Femur (tissue), 1 donor: ENCODE data around the gene CPED1.
"Not testable (repeated sequence)": the region's sequence is repeated elsewhere in the genome, so short reads cannot be mapped to it uniquely, and the experiment has no call there.

Source experiments
- DNase-seq: peaks from one replicate; pipeline ENCODE4 v3.0.0-alpha.2; 2017

CPED1 gene

DNA sequence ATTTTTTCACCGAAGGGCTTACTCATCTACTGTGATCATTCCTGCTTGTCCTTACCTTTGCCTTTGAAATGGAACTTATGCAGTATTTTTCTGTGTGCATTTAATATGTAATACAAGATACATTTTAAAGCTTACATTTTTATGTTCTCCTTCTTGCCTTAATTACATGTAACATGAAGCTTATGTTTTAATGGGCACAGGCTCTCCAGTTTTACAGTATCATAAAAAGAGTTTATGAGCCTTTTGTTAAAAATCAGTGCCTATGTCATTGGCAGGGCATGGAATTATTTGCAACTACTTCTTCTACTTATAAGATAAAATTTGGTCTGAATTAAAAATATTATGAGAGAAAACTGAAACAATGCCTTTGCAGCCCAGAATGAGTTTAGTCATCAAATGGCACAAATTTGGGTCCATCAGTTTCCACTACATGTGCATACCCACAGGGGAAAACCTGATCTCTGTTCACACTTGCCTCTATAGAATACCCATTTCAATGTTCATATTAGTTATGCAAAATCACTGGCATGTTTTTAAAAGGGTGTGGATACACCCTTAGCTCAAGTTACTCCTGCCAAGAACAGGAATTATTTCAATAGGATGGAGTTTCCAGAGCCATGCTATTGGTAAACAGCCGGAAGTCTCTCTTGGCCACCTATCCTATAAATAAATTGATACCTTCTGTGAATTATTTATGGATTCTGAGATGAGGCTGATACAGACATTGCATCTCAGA, 312.3 kb downstream of the CPED1 start:
- DNase-seq: no peak

DNA sequence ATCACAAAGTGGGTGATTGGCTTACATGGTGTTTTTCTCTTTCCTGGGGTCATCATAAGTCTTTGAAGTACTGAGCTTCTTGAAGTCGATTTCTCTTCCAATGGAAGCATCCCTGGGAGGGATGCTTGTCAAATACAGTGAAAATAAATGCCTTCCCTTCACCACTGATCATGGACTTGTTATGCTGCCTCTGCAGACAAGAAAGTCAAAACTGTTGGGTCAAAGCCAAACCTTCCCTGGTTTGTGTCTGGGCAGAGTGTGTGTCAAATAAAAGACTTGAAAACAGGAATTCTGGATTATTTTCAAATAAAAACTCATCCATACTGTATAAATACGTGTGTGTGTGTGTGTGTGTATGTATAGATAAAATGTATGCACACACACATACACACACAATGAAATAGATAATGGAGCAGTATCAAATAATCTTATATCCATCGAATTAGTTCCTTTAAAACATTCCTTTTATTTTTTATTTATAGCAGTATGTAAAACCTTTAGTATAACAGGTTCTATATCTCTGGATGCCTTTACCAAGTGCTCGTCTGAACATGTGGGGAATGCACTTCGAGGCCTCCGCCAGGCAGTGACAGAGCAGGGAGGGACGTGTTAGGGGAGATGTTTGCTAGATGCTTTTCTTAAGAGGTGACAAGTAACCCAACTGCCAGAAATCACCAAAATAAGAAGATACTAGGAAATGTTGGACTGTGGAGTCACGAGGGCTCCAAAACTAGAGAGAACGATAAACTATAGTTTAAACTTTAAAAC, 313.1 kb downstream of the CPED1 start:
- DNase-seq: no peak

DNA sequence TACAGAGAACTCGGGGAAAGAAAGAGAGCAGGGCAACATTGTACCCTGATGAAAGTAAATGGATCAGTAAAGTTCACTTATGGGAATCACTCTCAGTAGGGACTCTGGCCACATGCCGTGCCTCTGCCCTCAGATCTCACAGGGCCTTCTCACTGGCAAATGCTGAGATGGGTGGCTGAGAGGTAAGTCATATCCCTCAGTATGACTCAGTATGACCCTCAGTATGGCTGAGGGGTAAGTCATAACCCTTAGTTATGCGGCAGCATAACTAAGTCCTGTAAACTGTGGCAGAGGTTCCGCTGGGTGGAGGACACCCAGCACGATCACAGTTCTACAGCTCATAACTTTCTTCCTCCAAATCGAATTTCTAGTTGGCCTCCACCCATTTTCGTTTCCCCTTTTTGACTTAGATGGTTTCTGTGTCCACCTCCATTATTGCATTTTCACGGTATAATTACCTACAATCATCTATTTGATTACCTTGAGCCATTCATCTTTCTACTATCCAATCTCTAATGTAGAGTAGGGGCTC, 313.8 kb downstream of the CPED1 start:
- no peak for DNase-seq

DNA sequence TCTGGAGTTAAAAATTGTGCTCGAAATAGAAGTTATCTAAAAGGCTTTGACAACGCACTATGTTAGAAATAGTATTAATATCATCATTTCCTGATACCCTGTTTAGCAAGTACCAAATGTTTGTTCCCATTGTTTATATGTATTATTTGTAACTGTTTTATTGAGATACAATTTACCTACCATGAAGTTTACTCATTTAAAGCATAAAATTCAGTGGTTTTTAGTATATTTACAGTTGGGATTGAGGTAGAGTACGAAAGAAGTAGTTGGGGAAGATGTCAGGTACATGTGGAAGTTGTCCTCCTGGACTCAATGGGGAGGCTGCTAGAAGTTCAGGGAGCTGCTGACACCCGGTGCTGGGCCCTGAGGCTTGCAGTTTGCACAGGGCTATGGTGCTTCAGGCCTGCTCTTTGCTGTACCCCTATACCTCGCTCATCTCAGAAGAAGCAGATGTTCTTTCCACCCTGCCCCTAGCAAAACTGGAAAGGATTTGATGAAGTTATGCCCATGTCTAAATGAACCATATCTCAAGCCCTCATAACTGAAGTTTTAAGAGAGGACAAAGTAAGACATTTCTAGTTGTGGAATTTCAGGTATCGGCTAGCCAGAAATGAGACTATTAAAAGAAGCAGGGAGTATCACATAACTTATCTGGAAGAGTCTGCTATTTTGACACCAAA, 315.1 kb downstream of the CPED1 start:
- no peak for DNase-seq

DNA sequence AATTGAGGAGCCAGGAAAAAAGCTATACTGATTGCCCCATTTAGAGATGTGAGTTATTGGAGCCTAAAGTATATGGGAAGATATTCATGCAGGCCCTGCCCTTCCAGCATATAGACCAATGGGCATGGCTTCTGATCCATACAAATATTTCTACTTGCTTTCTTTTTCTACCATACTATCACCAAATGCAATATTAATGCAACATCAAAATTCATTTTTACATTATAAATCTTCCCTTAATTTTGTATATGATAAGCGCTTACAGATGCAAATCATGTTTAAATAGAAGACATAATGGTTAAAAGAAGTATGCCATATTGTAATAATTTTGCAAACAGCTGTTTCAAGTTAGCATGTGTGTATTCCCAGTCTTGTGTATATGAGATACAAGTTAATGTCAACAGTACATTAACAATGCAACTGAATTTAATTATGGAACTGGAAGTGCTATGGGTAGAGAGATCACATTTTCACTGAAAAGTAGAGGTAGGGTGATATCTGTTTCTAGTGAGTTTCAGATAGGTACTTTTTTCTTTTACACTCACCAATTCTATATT, 315.7 kb downstream of the CPED1 start:
- no peak for DNase-seq

- no peak for DNase-seq
Observed at GRCh38 chr7:121305109-121305508, 316.6 kb downstream of the CPED1 start.

DNA sequence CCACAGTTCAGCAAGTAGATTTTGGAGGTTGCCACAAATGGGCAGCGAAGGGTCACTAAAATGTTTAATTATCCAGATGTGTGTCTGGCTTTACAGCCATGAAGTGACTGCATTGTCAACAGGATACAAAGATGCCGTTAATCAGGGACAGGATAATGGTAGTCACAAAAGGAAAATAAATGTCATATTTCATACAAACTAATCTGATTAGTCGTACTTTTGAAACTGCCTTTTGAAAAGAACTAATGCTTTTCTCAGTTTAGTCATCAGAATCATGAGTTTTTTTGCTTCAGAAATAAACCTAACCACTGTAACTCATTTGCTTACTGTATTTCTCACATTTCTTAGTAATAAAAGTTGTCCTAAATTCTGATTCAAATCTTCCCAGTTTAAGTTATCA, 318.1 kb downstream of the CPED1 start:
- DNase-seq: no peak

- DNase-seq: no peak
Observed at GRCh38 chr7:121307021-121307574, 318.6 kb downstream of the CPED1 start.

- DNase-seq: no peak
Observed at GRCh38 chr7:121313220-121313792, 324.8 kb downstream of the CPED1 start.

- no peak for DNase-seq
Observed at GRCh38 chr7:121313793-121314676, 325.5 kb downstream of the CPED1 start.

- not testable (repeated sequence) for DNase-seq
Observed at GRCh38 chr7:121315170-121315569, 326.7 kb downstream of the CPED1 start.

DNA sequence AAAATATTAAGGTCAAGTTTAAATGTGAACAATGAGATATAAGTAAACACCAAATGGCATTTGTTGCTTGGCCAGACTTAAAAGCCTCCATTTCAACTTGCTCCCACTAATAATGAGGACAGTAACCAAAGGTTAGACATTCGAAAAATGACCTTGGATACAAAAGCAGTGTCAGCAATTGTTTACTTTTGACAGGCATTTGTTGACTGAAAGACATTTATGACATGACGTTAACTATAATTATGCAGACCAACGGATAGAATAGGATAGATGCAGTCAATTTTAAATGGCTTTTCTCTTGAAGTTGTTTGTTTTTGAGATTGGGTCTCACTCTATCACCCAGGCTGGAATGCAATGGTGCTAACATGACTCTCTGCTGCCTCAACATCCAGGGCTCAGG, 333.9 kb downstream of the CPED1 start:
- DNase-seq: no peak

- no peak for DNase-seq
Observed at GRCh38 chr7:121323515-121324302, 335.2 kb downstream of the CPED1 start.

GRCh38 chr7:121327671-121328070, 339.2 kb downstream of the CPED1 start:
- no peak for DNase-seq

DNA sequence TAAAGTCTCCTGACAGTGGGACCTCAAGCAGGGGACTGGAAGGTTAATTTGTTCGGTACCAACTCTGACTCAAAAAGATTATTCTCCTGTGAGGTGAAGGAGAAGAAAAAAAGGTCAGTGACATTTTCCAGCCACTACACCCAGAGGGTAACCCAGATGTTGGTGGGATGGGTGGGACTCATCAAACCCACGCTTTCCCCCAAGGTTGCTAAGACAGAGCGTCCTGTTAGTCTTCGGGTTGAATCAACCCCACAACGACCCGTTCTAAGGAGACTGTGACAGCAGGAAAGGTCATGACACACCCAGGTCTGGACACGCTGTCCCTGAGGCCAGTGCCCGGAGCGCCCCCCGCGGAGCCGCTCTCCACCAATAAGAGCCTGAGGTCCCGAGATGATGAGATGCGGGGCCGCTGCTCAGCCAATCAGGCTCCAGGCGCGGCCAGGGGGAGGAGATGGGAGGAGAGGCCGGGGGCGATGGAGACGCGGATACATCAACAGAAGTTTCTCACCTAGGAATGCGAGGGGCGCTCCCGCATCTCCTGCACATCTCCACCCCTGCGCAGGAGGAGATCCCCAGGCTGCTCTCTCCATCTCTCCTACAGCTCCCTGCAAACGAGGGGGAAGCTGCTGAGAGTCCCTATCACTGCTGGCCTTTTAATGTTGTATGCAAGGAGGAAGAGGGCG, 340.1 kb downstream of the CPED1 start, which contains the start of gene WNT16:
TSS of gene WNT16 (plus strand) at position 493 of the 683 bp plus-strand sequence. CDS start 293 bp downstream, outside the sequence.
- peak; percentile 29 for DNase-seq

DNA sequence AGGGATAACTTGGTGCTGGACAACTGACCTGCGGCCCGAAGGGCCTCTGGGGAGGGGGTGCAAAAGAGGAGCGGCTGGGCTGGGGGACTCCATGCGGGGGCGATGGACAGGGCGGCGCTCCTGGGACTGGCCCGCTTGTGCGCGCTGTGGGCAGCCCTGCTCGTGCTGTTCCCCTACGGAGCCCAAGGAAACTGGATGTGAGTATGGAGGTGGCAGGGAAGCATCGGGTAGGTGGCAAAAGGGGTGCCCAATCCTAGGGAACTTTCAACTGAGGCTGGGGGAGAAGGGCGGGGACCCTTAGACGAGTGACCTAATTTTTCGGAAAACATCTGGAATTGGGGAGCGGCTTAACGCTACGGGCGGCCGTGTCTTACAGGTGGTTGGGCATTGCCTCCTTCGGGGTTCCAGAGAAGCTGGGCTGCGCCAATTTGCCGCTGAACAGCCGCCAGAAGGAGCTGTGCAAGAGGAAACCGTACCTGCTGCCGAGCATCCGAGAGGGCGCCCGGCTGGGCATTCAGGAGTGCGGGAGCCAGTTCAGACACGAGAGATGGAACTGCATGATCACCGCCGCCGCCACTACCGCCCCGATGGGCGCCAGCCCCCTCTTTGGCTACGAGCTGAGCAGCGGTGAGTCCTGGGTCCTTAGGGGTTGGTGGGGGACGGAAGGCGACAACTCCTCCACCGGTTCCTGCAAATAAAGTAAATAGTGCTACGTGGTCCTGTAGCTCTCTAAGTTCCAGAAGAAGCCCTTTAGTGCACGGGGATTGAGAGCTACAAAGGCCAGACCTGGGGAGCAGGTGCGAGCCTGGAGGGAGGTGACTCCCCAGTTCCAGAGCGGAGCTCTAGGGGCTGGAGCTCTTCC, 340.9 kb downstream of the CPED1 start:
- DNase-seq: peak; percentile 48

GRCh38 chr7:121330053-121330833, 341.7 kb downstream of the CPED1 start:
- no peak for DNase-seq

DNA sequence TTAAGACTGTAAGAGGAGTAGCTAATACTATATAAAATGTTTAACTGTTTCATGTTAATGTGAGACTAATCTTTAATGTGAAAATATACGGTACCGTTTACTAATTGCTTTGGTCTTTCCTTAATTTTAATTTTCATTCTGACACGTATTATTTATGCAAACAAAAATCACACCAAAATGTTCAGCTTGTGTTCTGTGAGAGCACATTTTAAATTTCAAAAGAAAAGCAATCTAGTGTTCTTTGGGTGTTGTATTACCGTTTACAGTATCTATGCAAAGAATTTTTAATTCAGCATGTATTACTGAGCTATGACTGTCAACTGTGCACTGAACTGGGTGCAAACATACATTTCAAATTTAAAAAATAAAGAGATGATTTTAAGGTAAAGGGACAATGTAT, 342.5 kb downstream of the CPED1 start:
- DNase-seq: no peak
